Measurements from ENCODE around the gene INSM1. TPM values are rescaled to one million over a fixed set of nuclear protein-coding genes. Genes with fewer than 3 reads are reported as not detected.

The INSM1 gene
- total RNA-seq, 1 donor from 2014 or later, result not detected

DNA sequence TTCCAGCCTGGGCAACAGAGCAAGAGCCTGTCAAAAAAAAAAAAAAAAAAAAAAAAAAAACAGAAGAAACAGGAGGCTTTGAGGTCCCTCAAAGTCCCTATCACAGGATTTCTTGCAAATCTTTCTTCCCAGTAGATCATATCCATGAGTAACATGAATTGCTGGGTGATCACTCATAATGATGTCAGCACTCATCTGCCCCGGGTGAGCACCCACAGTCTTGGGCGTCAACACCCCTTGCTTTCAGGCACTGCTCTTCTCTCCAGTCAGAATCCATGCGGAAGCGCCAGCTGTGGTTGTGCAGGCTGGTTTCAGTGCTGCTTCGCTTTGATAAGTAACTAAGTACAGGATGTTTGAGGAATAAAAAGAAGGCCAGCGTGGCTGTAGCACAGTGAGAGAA, 40.2 kb upstream of the INSM1 start:
- intact Hi-C loops (cut with micrococcal nuclease), result no loop called here

DNA sequence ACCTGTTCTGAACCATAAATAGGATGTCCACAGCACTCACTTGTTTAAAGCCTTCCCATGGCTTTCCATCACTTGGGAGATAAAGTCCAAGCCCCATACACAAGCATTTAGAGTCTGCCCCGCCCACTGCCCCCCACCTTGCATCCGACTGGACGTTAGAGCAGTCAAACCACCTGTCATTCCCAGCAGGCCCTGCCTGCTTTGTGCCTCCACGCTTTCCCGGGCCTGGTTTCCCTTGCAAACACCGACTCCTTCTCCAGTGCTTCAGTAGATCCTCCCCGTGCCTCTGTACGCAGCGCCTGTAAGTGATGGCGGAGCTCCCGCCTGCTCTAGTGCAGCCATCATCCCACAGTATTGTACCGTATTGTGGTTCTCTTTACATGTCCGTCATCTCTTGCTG, 38.3 kb upstream of the INSM1 start:
- intact Hi-C loops (cut with micrococcal nuclease), result no loop called here
- no peak for DNase-seq
- no peak overlapping the region for H3K27ac ChIP-seq (replicated peaks)
- TF ChIP-seq, protein P1, sequence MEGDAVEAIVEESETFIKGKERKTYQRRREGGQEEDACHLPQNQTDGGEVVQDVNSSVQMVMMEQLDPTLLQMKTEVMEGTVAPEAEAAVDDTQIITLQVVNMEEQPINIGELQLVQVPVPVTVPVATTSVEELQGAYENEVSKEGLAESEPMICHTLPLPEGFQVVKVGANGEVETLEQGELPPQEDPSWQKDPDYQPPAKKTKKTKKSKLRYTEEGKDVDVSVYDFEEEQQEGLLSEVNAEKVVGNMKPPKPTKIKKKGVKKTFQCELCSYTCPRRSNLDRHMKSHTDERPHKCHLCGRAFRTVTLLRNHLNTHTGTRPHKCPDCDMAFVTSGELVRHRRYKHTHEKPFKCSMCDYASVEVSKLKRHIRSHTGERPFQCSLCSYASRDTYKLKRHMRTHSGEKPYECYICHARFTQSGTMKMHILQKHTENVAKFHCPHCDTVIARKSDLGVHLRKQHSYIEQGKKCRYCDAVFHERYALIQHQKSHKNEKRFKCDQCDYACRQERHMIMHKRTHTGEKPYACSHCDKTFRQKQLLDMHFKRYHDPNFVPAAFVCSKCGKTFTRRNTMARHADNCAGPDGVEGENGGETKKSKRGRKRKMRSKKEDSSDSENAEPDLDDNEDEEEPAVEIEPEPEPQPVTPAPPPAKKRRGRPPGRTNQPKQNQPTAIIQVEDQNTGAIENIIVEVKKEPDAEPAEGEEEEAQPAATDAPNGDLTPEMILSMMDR (IDR thresholded peaks at IDR 0.05; ENCODE audit: borderline replicate concordance), result no peak
- no peaks in the 10 kb centered on the region for H3K36me3 ChIP-seq
- H3K4me3 ChIP-seq, result no peak overlapping the region
- H3K4me1 ChIP-seq, result no peaks in the 10 kb centered on the region
- H3K9me3 ChIP-seq (replicated peaks), result no peaks in the 10 kb centered on the region
- H3K27me3 ChIP-seq (ENCODE audit: low read depth), result no peaks in the 10 kb centered on the region

More for the DNA sequence above, 40.2 kb upstream of the INSM1 start:
- Histone ChIP-seq H3K9me3 (replicated peaks) (no peaks in the 10 kb centered on the region), H3K4me1 (no peaks in the 10 kb centered on the region), H3K36me3 (no peaks in the 10 kb centered on the region), H3K27ac (replicated peaks) (no peak overlapping the region), H3K27me3 (ENCODE audit: low read depth) (no peaks in the 10 kb centered on the region), H3K4me3 (no peak overlapping the region)
- TF ChIP-seq, protein P1 (IDR thresholded peaks at IDR 0.05; ENCODE audit: borderline replicate concordance), result no peak
- DNase-seq, result no peak

DNA sequence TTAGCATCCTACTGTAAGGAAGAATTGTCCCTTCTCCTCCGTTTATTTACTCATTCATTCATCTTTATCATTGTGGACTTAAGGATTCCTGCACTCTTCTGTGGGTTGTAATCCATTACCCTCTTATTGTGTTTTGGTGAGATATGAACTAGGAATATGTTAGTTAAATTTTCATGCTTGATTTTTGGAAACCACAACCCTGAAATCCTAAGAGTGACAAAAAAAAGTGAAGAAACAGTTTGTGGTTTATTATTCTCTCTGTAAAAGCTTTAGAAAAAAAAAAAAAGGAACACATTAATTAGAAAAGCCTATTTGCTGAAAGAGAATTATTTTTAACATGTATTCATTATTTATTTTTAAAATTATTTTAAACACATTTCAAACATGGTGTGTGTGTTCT, 36.7 kb upstream of the INSM1 start:
- no peak for DNase-seq
- no peaks in the 10 kb centered on the region for H3K9me3 ChIP-seq (replicated peaks)
- H3K4me1 ChIP-seq, result no peaks in the 10 kb centered on the region
- intact Hi-C loops (cut with micrococcal nuclease), result no loop called here
- no peak overlapping the region for H3K4me3 ChIP-seq
- H3K27ac ChIP-seq (replicated peaks), result no peak overlapping the region
- H3K27me3 ChIP-seq (ENCODE audit: low read depth), result peaks cover 4% of the 10 kb centered on the region
- TF ChIP-seq, protein P1 (IDR thresholded peaks at IDR 0.05; ENCODE audit: borderline replicate concordance), result no peak
- no peaks in the 10 kb centered on the region for H3K36me3 ChIP-seq

DNA sequence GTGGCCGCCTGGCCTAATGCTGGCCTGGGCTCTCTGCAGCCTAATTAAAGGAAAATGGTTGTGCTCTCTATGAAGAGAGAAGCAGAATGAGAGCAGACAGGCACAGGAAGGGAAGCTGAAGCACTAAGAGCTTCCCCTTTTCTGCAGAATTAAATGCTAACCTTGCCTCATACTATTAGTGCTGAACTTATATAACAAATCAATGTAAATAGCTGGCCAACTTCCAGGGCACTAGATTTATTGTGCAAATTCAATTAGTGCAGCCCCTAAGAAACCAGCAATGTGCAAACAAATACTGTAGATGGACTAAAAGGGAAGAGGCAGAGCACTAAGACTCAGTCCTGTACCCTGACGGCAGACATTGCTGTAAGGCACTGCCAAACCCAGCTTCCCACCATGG, 36.1 kb upstream of the INSM1 start:
- Histone ChIP-seq H3K9me3 (replicated peaks) (no peaks in the 10 kb centered on the region), H3K4me1 (no peaks in the 10 kb centered on the region), H3K27ac (replicated peaks) (no peak overlapping the region), H3K27me3 (ENCODE audit: low read depth) (peaks cover 4% of the 10 kb centered on the region), H3K36me3 (no peaks in the 10 kb centered on the region), H3K4me3 (no peak overlapping the region)
- intact Hi-C loops (cut with micrococcal nuclease), result no loop called here
- no peak for DNase-seq
- TF ChIP-seq, protein P1 (IDR thresholded peaks at IDR 0.05; ENCODE audit: borderline replicate concordance), result no peak

DNA sequence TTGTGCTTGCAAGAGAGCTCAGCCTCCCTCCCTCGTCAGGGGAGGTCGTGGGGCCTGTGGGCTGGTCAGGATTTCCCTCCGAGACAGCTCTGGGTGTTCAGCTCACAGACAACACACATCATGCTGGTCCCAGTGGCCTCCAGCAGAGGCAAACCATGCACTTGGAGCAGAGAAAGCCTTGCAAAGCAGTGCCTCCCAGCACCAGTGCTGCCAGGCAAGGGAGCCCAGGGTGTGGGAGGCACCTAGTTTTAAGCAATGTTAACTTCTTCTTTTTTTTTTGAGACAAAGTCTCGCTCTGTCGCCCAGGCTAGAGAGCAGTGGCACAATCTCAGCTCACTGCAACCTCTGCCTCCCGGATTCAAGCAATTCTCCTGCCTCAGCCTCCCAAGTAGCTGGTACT, 34.0 kb upstream of the INSM1 start:
- H3K27ac ChIP-seq (replicated peaks), result no peak overlapping the region
- TF ChIP-seq, protein P1 (IDR thresholded peaks at IDR 0.05; ENCODE audit: borderline replicate concordance), result no peak
- no peaks in the 10 kb centered on the region for H3K4me1 ChIP-seq
- no peaks in the 10 kb centered on the region for H3K36me3 ChIP-seq
- intact Hi-C loops (cut with micrococcal nuclease), result no loop called here
- H3K9me3 ChIP-seq (replicated peaks), result no peaks in the 10 kb centered on the region
- no peak for DNase-seq
- peaks cover 4% of the 10 kb centered on the region for H3K27me3 ChIP-seq (ENCODE audit: low read depth)
- H3K4me3 ChIP-seq, result no peak overlapping the region

DNA sequence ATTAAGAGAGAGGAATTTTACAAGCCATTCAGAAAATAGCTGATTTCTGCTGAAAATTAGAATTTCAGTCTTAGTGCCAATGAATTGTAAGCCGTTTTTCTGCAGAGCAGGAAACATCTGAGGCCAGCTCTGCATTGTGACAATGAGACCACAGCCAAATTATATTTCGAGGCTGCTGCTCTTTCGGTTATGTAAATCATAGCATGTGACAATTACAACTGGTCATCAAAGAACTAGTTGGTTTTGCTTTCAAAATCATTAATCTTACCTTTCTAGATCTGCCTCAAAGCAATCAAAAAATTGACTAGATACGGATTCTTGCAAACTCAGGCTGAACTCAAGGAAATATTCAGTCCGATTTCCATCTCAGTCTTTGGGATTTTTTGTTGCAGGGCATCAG, 33.4 kb upstream of the INSM1 start:
- TF ChIP-seq, protein P1 (IDR thresholded peaks at IDR 0.05; ENCODE audit: borderline replicate concordance), result no peak
- H3K4me1 ChIP-seq, result no peaks in the 10 kb centered on the region
- no peak overlapping the region for H3K27ac ChIP-seq (replicated peaks)
- intact Hi-C loops (cut with micrococcal nuclease), result no loop called here
- no peak for DNase-seq
- H3K4me3 ChIP-seq, result no peak overlapping the region
- H3K27me3 ChIP-seq (ENCODE audit: low read depth), result peaks cover 4% of the 10 kb centered on the region
- no peaks in the 10 kb centered on the region for H3K9me3 ChIP-seq (replicated peaks)
- no peaks in the 10 kb centered on the region for H3K36me3 ChIP-seq
